Measurements from ENCODE around the gene USHBP1. TPM values are rescaled to one million over a fixed set of nuclear protein-coding genes. Genes with fewer than 3 reads are reported as not detected.
A peak's percentile ranks its signal among the peaks of the same experiment; 100 is the strongest.

Gene USHBP1
- total RNA-seq, 1 donor from 2014 or later, result 20.4 TPM

- DNase-seq (ENCODE audit: extremely low spot score in 2 of 2), result no peak
- no peak overlapping the region for H3K27ac ChIP-seq
- intact Hi-C loops (cut with DNase I), result loop anchor here (5.0 kb wide), 1 partner anchor 68 kb away; no protein-coding TSS in a partner anchor
- TF ChIP-seq POLR2A (IDR thresholded peaks at IDR 0.05) (no peak), POLR2AphosphoS5 (IDR thresholded peaks at IDR 0.05; ENCODE audit: insufficient read depth in 1 of 2, low read depth in 1 of 2) (no peak), CTCF (IDR thresholded peaks at IDR 0.05) (no peak)
- peaks cover 0 to 37% of the 10 kb centered on the region in 2 donors for H3K36me3 ChIP-seq
- no peaks in the 10 kb centered on the region for H3K27me3 ChIP-seq
- H3K9me3 ChIP-seq, result no peaks in the 10 kb centered on the region
- H3K4me3 ChIP-seq, result no peak overlapping the region
- peaks cover under 1% of the 10 kb centered on the region for H3K4me1 ChIP-seq
Observed at GRCh38 chr19:17209126-17210036, 55.2 kb downstream of the USHBP1 start.

GRCh38 chr19:17206736-17207581 is 57.6 kb downstream of the USHBP1 start:
- H3K27me3 ChIP-seq, result no peaks in the 10 kb centered on the region
- H3K27ac ChIP-seq, result no peak overlapping the region
- no peaks in the 10 kb centered on the region for H3K4me1 ChIP-seq
- DNase-seq (ENCODE audit: extremely low spot score in 2 of 2), result no peak
- no peak overlapping the region for H3K4me3 ChIP-seq
- TF ChIP-seq POLR2A (IDR thresholded peaks at IDR 0.05), result no peak
- TF ChIP-seq CTCF (IDR thresholded peaks at IDR 0.05), result no peak
- TF ChIP-seq POLR2AphosphoS5 (IDR thresholded peaks at IDR 0.05; ENCODE audit: insufficient read depth in 1 of 2, low read depth in 1 of 2), result no peak
- intact Hi-C loops (cut with DNase I), result loop anchor here (5.0 kb wide), 1 partner anchor 70 kb away; no protein-coding TSS in a partner anchor
- H3K9me3 ChIP-seq, result no peaks in the 10 kb centered on the region
- H3K36me3 ChIP-seq, result peaks cover 4 to 47% of the 10 kb centered on the region in 2 donors

- peaks cover 8 to 50% of the 10 kb centered on the region in 2 donors for H3K36me3 ChIP-seq
Observed at GRCh38 chr19:17205237-17206140, 59.1 kb downstream of the USHBP1 start.

More at GRCh38 chr19:17205237-17206140, 59.1 kb downstream of the USHBP1 start:
- H3K4me3 ChIP-seq, result no peak overlapping the region
- intact Hi-C loops (cut with DNase I), result loop anchor here (5.0 kb wide), 1 partner anchor 72 kb away; no protein-coding TSS in a partner anchor
- H3K27ac ChIP-seq, result no peak overlapping the region
- no peak for TF ChIP-seq POLR2AphosphoS5 (IDR thresholded peaks at IDR 0.05; ENCODE audit: insufficient read depth in 1 of 2, low read depth in 1 of 2)
- TF ChIP-seq POLR2A (IDR thresholded peaks at IDR 0.05), result no peak
- peak; percentile 17 to 53 (median 23) for TF ChIP-seq CTCF (IDR thresholded peaks at IDR 0.05)
- no peaks in the 10 kb centered on the region for H3K9me3 ChIP-seq
- H3K27me3 ChIP-seq, result no peaks in the 10 kb centered on the region
- H3K4me1 ChIP-seq, result no peaks in the 10 kb centered on the region
- DNase-seq (ENCODE audit: extremely low spot score in 2 of 2), result no peak

Measured in vagina (tissue), 2 donors.